Spleen (tissue), 7 donors: ENCODE results near the gene DSCAML1.

ENCODE experiments used
- POLR2A ChIP-seq, 3 donors: fragments of 450-650 bp; IDR thresholded peaks; one replicate each; pipeline ENCODE4 v1.5.1; 2017; ENCODE audit warnings: antibody characterized with exemption in 3 of 3, mild to moderate bottlenecking in 1 of 3
- TF ChIP-seq, protein P1 (sequence below), 11 experiments: fragments of 200-600 bp in 7 of 11; fragments of 450-650 bp in 4 of 11; sonication (generic) in 4 of 11; IDR thresholded peaks in 8 of 11; conservative IDR thresholded peaks in 3 of 11; 1 replicate in 7 of 11; 2 replicates in 4 of 11; pipeline versions ENCODE4 v1.4.0 to v1.8.0; 2016 to 2021; ENCODE audit warnings: antibody characterized with exemption in 11 of 11, inconsistent platforms in 4 of 11, mild to moderate bottlenecking in 1 of 11
- donor health status: DM: no; HTN: no; CAD: no; lungs with moderate emphysema.
- donor health status: DM: no; HTN: no; CAD: no.
- donor health status: DM: no; HTN: no; CAD: no.

GRCh38 chr11:117492578-117493251 lies 304.3 kb downstream of the DSCAML1 start:
- no peak for TF ChIP-seq POLR2A (IDR thresholded peaks at IDR 0.05)
- TF ChIP-seq, protein P1, sequence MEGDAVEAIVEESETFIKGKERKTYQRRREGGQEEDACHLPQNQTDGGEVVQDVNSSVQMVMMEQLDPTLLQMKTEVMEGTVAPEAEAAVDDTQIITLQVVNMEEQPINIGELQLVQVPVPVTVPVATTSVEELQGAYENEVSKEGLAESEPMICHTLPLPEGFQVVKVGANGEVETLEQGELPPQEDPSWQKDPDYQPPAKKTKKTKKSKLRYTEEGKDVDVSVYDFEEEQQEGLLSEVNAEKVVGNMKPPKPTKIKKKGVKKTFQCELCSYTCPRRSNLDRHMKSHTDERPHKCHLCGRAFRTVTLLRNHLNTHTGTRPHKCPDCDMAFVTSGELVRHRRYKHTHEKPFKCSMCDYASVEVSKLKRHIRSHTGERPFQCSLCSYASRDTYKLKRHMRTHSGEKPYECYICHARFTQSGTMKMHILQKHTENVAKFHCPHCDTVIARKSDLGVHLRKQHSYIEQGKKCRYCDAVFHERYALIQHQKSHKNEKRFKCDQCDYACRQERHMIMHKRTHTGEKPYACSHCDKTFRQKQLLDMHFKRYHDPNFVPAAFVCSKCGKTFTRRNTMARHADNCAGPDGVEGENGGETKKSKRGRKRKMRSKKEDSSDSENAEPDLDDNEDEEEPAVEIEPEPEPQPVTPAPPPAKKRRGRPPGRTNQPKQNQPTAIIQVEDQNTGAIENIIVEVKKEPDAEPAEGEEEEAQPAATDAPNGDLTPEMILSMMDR (IDR thresholded peaks at IDR 0.05 in 8 of 11, conservative IDR thresholded peaks at IDR 0.05 in 3 of 11): no peak
